NCI-H446 treated with DMSO at 0.1 percent for 48 hours (cell line): Measurements from ENCODE around the gene DNM3.

Experiments used
- DNase-seq: peaks from one replicate; lab custom pipeline; 2025; lab: John Stamatoyannopoulos, UW

Gene DNM3

DNA sequence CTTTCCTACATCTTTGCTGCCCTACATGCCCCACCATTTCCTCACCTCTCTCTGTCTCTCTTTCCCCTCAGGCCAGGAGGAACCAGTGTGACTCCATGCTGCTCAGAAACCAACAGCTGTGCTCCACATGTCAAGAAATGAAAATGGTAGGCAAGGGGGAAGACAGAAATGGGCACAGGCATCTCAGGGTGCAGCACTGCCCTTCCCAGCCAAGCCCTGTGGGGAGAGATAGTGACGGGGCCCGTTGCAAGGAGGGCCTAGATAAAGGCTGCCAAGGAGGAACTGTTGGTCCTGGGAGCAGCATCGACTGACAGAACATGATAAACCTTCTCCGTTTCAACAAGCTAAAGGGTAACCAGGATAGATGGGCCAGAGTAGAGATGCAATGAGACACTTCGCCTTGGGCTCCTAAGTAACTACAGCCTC is 615.1 kb downstream of the DNM3 start:
- no peak for DNase-seq

DNA sequence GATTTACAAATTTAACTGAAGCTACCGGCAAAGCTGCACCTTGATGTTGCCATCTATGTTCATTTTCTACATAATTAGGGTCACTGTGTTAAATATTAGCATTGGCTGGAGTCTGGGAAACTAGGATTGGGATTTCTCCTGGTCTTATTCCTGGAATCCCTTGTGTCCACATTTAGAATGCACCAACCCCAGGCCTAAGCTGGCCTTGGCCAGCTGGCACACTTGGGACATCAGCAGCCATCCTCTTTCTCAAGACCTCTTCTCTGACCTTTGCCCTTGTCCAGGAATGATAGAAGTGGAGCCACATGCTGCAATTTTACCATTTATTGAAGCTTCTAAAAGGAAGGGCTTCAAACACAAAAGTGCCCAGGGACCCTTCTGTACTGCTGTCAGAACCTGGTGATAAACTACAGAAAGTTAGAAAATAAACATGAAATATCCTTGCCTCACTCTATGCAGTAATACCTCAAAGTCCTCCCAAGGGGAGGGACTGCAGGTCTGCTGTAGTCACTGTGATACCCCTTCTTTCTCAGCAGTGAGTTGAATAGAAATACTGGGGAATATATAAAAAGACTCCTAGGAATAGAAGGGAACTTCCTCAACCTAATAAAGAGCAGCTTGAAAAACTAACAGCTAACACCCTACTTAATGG is 616.3 kb downstream of the DNM3 start:
- DNase-seq: no peak

DNA sequence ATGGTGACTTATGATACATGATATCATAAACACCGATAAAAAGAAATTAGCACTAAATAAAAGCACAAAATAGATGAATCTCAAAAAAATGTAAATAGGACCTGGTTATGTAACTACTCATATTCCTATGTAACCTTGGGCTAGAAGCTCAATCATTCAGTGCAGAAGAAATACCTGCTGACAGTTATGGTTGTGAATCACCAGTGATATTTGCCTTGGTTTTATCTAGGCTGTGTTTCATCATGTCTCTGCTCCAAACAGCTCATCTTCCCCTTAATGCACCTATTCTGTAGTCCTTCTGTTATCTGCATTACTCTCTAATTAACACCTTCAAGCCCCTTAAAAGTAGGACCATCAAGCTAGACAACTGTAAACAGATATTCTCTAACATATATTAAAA is 618.9 kb downstream of the DNM3 start:
- DNase-seq: no peak

DNA sequence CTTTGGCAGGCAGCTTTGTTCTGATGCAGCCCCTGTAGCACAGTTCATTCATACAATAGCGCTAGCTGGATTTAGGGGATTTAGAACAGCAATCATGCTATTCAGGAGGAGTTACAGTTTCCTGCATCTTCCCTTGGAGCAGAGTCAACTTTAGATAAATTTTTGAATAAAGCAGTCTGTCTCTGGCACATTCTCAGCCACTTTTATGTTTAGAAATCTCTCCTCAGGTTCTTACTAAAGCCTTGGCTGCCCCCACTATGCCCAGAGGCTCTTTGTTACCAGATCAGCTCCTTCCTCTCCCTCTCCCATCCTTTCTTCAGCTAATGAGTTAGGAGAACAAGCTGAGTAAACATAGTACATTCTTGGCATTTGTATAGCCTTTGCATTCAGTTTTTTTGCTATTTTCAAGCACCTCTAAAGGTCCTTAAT is 619.6 kb downstream of the DNM3 start:
- no peak for DNase-seq
